ENCODE results near the gene ACTC1. TPM values are rescaled to one million over a fixed set of nuclear protein-coding genes. Genes with fewer than 3 reads are reported as not detected.

Gene ACTC1
- polyA plus RNA-seq, 3 donors: not detected

DNA sequence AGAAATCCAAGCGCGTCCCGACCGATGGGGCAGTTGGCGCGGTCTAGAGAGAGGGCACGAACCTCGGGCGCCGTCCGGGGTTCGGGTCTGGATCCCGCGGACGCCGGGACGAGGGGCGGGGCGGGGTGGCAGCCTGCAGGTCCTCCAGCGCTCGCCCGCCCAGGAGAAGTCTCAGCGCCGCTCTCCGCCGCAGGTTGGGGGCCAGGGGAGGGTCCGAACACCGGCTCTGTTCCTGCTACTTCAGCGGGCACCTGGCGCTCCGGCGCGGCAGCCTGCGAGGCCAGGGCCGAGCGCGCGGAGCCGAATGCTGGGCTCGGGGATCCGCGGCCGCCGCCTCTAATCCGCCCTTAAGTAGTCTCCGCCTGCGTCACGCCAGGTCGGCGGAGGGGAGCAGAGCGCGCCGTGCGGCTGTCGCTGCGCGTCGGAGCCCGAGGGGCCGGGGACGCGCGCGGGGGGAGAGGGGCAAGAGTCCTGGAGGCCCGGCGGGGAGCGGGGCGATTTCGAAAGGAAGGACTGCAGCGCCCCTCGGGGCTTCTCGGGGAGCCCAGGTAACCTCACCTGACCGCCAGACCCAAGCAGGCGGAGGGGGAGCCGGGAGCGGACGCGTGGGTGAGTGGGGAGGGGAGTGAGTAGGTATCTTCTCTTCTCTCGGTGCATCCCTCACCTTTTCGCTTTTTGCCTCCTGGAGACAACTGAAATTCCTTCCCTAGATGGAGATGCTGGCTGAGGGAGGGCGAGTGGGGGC is 40.5 kb downstream of the ACTC1 start, which contains the start of gene GJD2:
Gene GJD2 (minus strand): TSS at position 325 of the 745 bp plus-strand sequence. CDS start 510 bp downstream, outside the sequence.
- H3K9ac ChIP-seq (ENCODE audit: insufficient read depth, low read length, poor library complexity, severe bottlenecking): no peak within 1 kb of the TSS
- peaks cover 6 to 19% of the 10 kb centered on the region in 2 donors for H3K9me3 ChIP-seq (replicated peaks in 1 of 2; ENCODE audit: control insufficient read depth in 1 of 2, insufficient read depth in 1 of 2, low read length in 2 of 2)
- Mint-ChIP-seq H3K27ac (no peak within 1 kb of the TSS), H3K36me3 (no peaks in the 10 kb centered on the region), H3K9me3 (peaks cover 0 to 14% (median 5%) of the 10 kb centered on the region in 7 donors), H3K27me3 (ENCODE audit: low read depth in 3 of 3) (peaks cover 47 to 67% (median 49%) of the 10 kb centered on the region in 3 donors), H3K4me1 (no peaks in the 10 kb centered on the region), H3K4me3 (peak within 1 kb of the TSS in 1 of 2 donors; percentile 82)
- no peak within 1 kb of the TSS for H3K4me2 ChIP-seq (replicated peaks; ENCODE audit: extremely low read depth, low read length, poor library complexity, severe bottlenecking)
- TF ChIP-seq, protein P1, sequence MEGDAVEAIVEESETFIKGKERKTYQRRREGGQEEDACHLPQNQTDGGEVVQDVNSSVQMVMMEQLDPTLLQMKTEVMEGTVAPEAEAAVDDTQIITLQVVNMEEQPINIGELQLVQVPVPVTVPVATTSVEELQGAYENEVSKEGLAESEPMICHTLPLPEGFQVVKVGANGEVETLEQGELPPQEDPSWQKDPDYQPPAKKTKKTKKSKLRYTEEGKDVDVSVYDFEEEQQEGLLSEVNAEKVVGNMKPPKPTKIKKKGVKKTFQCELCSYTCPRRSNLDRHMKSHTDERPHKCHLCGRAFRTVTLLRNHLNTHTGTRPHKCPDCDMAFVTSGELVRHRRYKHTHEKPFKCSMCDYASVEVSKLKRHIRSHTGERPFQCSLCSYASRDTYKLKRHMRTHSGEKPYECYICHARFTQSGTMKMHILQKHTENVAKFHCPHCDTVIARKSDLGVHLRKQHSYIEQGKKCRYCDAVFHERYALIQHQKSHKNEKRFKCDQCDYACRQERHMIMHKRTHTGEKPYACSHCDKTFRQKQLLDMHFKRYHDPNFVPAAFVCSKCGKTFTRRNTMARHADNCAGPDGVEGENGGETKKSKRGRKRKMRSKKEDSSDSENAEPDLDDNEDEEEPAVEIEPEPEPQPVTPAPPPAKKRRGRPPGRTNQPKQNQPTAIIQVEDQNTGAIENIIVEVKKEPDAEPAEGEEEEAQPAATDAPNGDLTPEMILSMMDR (IDR thresholded peaks at IDR 0.05): no peak
- H3K4me3 ChIP-seq (replicated peaks in 1 of 3; ENCODE audit: low read depth in 2 of 3, low read length in 3 of 3): no peak within 1 kb of the TSS
- WGBS (ENCODE audit: insufficient coverage): 1% methylated on average over 69 of the region's 81 CpGs
- no peak within 1 kb of the TSS for H2AFZ ChIP-seq (ENCODE audit: insufficient read depth, low read depth, low read length, poor library complexity, severe bottlenecking)
- DNase-seq: no peak
- H4K20me1 ChIP-seq (ENCODE audit: insufficient read depth, low read length): no peaks in the 10 kb centered on the region
- H3K27me3 ChIP-seq (ENCODE audit: control insufficient read depth in 2 of 2, insufficient read depth in 2 of 2, low read length in 2 of 2): peaks cover 40 to 65% of the 10 kb centered on the region in 2 donors
- no peaks in the 10 kb centered on the region for H3K79me2 ChIP-seq (ENCODE audit: insufficient read depth, low read length)
- no peaks in the 10 kb centered on the region for H3K36me3 ChIP-seq (replicated peaks in 1 of 2; ENCODE audit: control insufficient read depth in 1 of 2, insufficient read depth in 2 of 2, low read length in 2 of 2)
- intact Hi-C loops (cut with micrococcal nuclease): no loop called here
- no peaks in the 10 kb centered on the region for H3K4me1 ChIP-seq (ENCODE audit: control insufficient read depth in 1 of 2, insufficient read depth in 2 of 2, low read length in 2 of 2)
- no peak within 1 kb of the TSS for H3K27ac ChIP-seq (ENCODE audit: low read depth in 1 of 2, low read length in 2 of 2)

DNA sequence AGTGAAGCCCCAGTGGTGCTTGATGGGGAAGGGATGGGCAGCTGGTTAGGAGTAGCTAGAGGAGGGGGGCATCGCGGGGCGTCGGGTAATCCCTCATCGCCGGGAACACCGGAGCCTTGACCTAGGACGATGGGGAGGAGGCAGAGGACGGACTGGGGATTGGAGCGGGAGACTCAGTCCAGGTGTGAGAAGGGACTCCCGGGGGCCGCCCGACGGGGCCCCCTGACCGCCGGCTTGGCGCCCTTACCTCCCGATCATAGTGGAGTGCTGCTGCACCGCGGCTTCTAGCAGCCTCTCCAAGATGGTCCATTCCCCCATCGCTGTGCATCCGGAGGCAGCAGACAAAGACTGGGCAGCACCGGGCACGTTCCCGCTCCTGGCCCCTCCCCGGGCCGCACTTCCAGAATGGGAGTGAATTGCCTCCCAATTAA is 41.2 kb downstream of the ACTC1 start:
- intact Hi-C loops (cut with micrococcal nuclease): no loop called here
- H4K20me1 ChIP-seq (ENCODE audit: insufficient read depth, low read length): no peaks in the 10 kb centered on the region
- H3K9me3 ChIP-seq (replicated peaks in 1 of 2; ENCODE audit: control insufficient read depth in 1 of 2, insufficient read depth in 1 of 2, low read length in 2 of 2): peaks cover 6 to 19% of the 10 kb centered on the region in 2 donors
- H3K27ac Mint-ChIP-seq: no peak overlapping the region
- H3K36me3 ChIP-seq (replicated peaks in 1 of 2; ENCODE audit: control insufficient read depth in 1 of 2, insufficient read depth in 2 of 2, low read length in 2 of 2): no peaks in the 10 kb centered on the region
- H3K36me3 Mint-ChIP-seq: no peaks in the 10 kb centered on the region
- no peak for DNase-seq
- H3K27ac ChIP-seq (ENCODE audit: low read depth in 1 of 2, low read length in 2 of 2): no peak overlapping the region
- H3K4me2 ChIP-seq (replicated peaks; ENCODE audit: extremely low read depth, low read length, poor library complexity, severe bottlenecking): no peak overlapping the region
- no peaks in the 10 kb centered on the region for H3K4me1 Mint-ChIP-seq
- no peak overlapping the region for H3K4me3 ChIP-seq (replicated peaks in 1 of 3; ENCODE audit: low read depth in 2 of 3, low read length in 3 of 3)
- H3K27me3 Mint-ChIP-seq (ENCODE audit: low read depth in 3 of 3): peaks cover 47 to 68% (median 49%) of the 10 kb centered on the region in 3 donors
- H3K9ac ChIP-seq (ENCODE audit: insufficient read depth, low read length, poor library complexity, severe bottlenecking): no peak overlapping the region
- TF ChIP-seq, protein P1 (IDR thresholded peaks at IDR 0.05): no peak
- peaks cover 0 to 14% (median 5%) of the 10 kb centered on the region in 7 donors for H3K9me3 Mint-ChIP-seq
- no peaks in the 10 kb centered on the region for H3K79me2 ChIP-seq (ENCODE audit: insufficient read depth, low read length)
- no peak overlapping the region for H2AFZ ChIP-seq (ENCODE audit: insufficient read depth, low read depth, low read length, poor library complexity, severe bottlenecking)
- H3K27me3 ChIP-seq (ENCODE audit: control insufficient read depth in 2 of 2, insufficient read depth in 2 of 2, low read length in 2 of 2): peaks cover 40 to 65% of the 10 kb centered on the region in 2 donors
- H3K4me3 Mint-ChIP-seq: peak overlapping the region in 1 of 2 donors; percentile 82
- WGBS (ENCODE audit: insufficient coverage): 7% methylated on average over 22 of the region's 27 CpGs
- no peaks in the 10 kb centered on the region for H3K4me1 ChIP-seq (ENCODE audit: control insufficient read depth in 1 of 2, insufficient read depth in 2 of 2, low read length in 2 of 2)

Data from CD14-positive monocyte (primary cell).